Naive B cell (primary cell): Measurements from ENCODE around the gene AGAP1. TPM values are rescaled to one million over a fixed set of nuclear protein-coding genes. Genes with fewer than 3 reads are reported as not detected.
"Not testable (repeated sequence)": the region's sequence is repeated elsewhere in the genome, so short reads cannot be mapped to it uniquely, and the experiment has no call there.

Experiments used
- ATAC-seq, 2 donors: fragments of 150-1000 bp; cut with Tn5 transposase; 2 replicates each; pipeline ENCODE4 v1.10.0; 2021; ENCODE audit warnings: low read depth in 2 of 2, mild to moderate bottlenecking in 2 of 2, moderate library complexity in 2 of 2
- DNase-seq: peaks from one replicate; pipeline ENCODE4 v3.0.0; 2022
- H3K27ac Mint-ChIP-seq, 6 donors: one replicate each; pipeline ENCODE4 v1.8.0; 2020 to 2022; ENCODE audit warnings: mild to moderate bottlenecking in 6 of 6, mixed read lengths in 6 of 6, moderate library complexity in 5 of 6, inconsistent platforms in 2 of 6
- H3K27me3 Mint-ChIP-seq, 3 donors: one replicate each; pipeline ENCODE4 v1.8.0; 2021 to 2022; ENCODE audit warnings: mixed read lengths in 3 of 3, mild to moderate bottlenecking in 1 of 3
- H3K36me3 Mint-ChIP-seq, 2 donors: one replicate each; pipeline ENCODE4 v1.8.0; 2020 to 2022; ENCODE audit warnings: mixed read lengths in 2 of 2, inconsistent platforms in 1 of 2, mild to moderate bottlenecking in 1 of 2
- H3K4me1 Mint-ChIP-seq, 3 donors: one replicate each; pipeline ENCODE4 v1.8.0; 2020 to 2022; ENCODE audit warnings: mixed read lengths in 3 of 3, inconsistent platforms in 1 of 3, mild to moderate bottlenecking in 1 of 3, moderate library complexity in 1 of 3
- H3K4me3 Mint-ChIP-seq, 8 donors: one replicate each; pipeline ENCODE4 v1.8.0; 2020 to 2022; ENCODE audit warnings: mild to moderate bottlenecking in 8 of 8, mixed read lengths in 8 of 8, moderate library complexity in 8 of 8, inconsistent platforms in 2 of 8
- H3K9me3 Mint-ChIP-seq, 7 donors: one replicate each; pipeline ENCODE4 v1.8.0; 2020 to 2022; ENCODE audit warnings: mixed read lengths in 7 of 7, mild to moderate bottlenecking in 5 of 7, inconsistent platforms in 2 of 7, moderate library complexity in 1 of 7
- polyA plus RNA-seq, 6 donors: library from polyadenylated mRNA; unstranded; fragments of 300-500 nt; fragmentation: Illumina TruSeq; gene quantifications; one replicate each; pipeline ENCODE4 v1.2.3, GENCODE V29; 2021; ENCODE audit warnings: low read depth in 6 of 6

Gene AGAP1
- polyA plus RNA-seq, 6 donors from 2014 or later = not detected

DNA sequence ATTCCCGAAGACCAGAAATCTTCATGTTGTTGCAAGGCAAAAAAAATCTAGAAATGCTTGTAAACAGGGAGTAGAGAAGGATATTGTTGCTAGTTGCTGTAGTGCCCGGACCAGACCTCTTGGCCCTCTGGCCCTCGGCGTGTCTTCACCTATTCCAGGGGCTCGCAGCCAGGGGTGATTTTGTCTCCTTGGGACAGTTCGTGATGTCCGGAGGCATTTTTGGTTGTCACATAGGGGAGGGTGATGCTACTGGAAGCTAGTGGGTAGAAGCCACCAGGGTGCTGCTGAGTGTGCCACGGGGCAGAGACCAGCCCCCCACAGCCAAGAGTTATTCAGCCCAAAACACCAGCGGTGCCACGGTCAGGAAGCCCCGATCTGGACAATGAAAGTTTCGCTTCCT is 443.7 kb downstream of the AGAP1 start:
- no peaks in the 10 kb centered on the region for H3K4me1 Mint-ChIP-seq
- DNase-seq (no peak), ATAC-seq (no peak)
- peaks cover 0 to 28% (median 0%) of the 10 kb centered on the region in 3 donors for H3K27me3 Mint-ChIP-seq
- peaks cover 5 to 20% (median 9%) of the 10 kb centered on the region in 7 donors for H3K9me3 Mint-ChIP-seq
- H3K36me3 Mint-ChIP-seq = no peaks in the 10 kb centered on the region
- no peak overlapping the region for H3K4me3 Mint-ChIP-seq
- no peak overlapping the region for H3K27ac Mint-ChIP-seq

DNA sequence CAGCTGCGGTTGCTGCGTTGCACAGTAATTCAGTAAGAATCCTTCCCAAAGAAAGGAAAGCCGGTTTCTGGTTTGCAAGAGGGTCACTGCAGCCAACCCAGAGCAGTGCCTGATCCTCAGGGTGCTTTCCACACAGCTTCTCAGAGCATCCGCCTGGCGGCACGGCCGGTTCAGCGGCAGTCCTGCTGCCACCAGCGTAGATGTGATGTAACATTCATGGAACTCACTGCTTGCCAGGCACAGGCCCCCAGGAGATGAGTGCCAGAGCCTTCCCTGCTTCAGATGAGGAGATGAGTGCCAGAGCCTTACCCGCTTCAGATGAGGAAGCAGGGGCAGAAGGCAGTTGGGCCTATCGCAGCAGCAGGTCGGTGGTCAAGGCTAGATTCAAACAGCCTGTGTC is 444.1 kb downstream of the AGAP1 start:
- Mint-ChIP-seq H3K27ac (no peak overlapping the region), H3K27me3 (peaks cover 0 to 26% (median 0%) of the 10 kb centered on the region in 3 donors), H3K4me3 (no peak overlapping the region), H3K4me1 (no peaks in the 10 kb centered on the region), H3K36me3 (no peaks in the 10 kb centered on the region), H3K9me3 (peaks cover 5 to 20% (median 9%) of the 10 kb centered on the region in 7 donors)
- DNase-seq = no peak
- ATAC-seq = no peak

DNA sequence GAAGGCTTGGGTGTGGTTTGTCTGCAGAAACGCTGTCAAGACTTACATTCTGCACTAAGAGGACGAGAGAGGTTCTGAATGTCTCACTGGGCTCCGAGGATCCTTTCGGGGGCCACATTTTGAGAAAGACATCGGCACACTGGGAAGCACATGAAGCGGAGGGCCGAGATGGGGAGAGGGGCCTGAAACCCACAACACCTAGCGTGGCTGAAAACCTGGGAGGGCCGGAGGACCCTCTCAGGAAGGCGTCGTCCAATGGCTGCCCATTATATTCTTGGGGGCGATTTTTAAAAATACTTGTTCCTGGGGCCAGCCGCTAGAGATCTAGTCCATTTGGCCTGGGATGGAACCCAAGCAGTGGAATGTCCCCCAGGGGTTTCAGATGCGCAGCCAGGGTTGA is 444.8 kb downstream of the AGAP1 start:
- peaks cover 5 to 20% (median 9%) of the 10 kb centered on the region in 7 donors for H3K9me3 Mint-ChIP-seq
- DNase-seq = no peak
- H3K4me1 Mint-ChIP-seq = no peaks in the 10 kb centered on the region
- H3K4me3 Mint-ChIP-seq = no peak overlapping the region
- no peaks in the 10 kb centered on the region for H3K36me3 Mint-ChIP-seq
- peaks cover 0 to 21% (median 0%) of the 10 kb centered on the region in 3 donors for H3K27me3 Mint-ChIP-seq
- no peak overlapping the region for H3K27ac Mint-ChIP-seq
- no peak for ATAC-seq

DNA sequence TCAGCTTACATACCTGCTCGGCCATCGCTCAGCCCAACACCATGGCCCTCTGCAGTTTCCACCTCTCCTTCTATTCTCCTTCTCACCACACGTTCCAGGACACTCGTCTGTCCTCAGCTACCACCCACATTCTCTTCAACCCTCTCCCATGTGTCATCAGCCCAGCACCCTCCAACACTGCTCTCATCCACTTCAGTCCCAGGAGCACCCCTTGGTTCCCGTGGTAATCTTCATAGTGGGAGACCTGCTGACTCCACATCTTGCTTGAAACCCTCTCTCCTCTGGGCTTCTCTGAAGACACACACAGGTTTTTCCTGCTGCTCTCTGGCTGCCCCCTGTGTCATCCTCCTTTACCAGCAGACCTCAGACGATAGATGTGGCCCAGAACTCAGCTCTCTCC is 445.6 kb downstream of the AGAP1 start:
- ATAC-seq (no peak), DNase-seq (no peak)
- H3K4me1 Mint-ChIP-seq = no peaks in the 10 kb centered on the region
- H3K9me3 Mint-ChIP-seq = peaks cover 5 to 20% (median 9%) of the 10 kb centered on the region in 7 donors
- H3K27me3 Mint-ChIP-seq = peaks cover 0 to 21% (median 0%) of the 10 kb centered on the region in 3 donors
- peak overlapping the region in 1 of 8 donors; percentile 54 for H3K4me3 Mint-ChIP-seq
- H3K36me3 Mint-ChIP-seq = no peaks in the 10 kb centered on the region
- no peak overlapping the region for H3K27ac Mint-ChIP-seq

DNA sequence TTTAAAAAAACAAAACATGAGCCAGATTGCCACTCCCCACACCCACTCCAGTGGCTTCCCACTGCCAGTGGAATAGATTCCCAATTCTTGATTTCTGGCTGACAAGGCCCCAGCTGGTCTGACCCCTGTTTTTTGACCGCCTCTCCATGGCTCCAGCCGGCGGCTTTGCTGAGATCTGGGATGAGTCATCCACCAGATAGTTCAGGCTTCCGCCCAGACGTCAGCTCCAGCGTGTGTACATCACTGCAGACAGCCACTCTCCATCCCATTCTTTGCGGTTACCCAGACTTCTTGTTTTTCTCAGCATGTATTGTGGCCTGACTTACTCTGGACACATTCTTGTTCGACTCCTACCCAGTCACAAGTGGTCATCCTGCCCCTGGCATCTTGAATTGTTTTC is 446.5 kb downstream of the AGAP1 start:
- no peak for ATAC-seq
- Mint-ChIP-seq H3K9me3 (peaks cover 5 to 20% (median 9%) of the 10 kb centered on the region in 7 donors), H3K4me3 (no peak overlapping the region), H3K36me3 (no peaks in the 10 kb centered on the region), H3K27me3 (peaks cover 0 to 21% (median 0%) of the 10 kb centered on the region in 3 donors), H3K4me1 (no peaks in the 10 kb centered on the region), H3K27ac (no peak overlapping the region)
- DNase-seq = no peak

DNA sequence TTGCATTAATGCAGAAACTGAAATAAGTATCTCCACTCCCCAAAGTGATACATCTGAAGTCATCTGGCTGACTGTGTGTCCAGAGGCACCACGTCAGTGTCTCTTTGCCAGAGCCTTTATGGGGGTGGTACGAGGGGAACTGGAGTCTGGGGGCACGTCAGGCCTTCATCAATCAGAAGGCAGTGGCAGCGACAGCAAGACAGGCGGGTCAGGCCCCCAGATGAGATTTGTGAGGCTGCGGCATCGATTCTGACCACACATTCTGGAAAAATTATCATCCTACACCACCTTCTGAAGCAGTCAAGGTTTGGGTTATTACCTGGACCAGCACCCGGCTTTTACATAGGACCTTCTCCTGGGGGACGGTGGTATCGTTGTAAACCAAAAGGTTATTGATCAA is 450.7 kb downstream of the AGAP1 start:
- no peak for DNase-seq
- no peak overlapping the region for H3K27ac Mint-ChIP-seq
- H3K36me3 Mint-ChIP-seq = no peaks in the 10 kb centered on the region
- H3K27me3 Mint-ChIP-seq = peaks cover 0 to 23% (median 10%) of the 10 kb centered on the region in 3 donors
- H3K4me1 Mint-ChIP-seq = no peaks in the 10 kb centered on the region
- no peak overlapping the region for H3K4me3 Mint-ChIP-seq
- peaks cover 0 to 11% (median 3%) of the 10 kb centered on the region in 7 donors for H3K9me3 Mint-ChIP-seq
- no peak for ATAC-seq

- no peaks in the 10 kb centered on the region for H3K4me1 Mint-ChIP-seq
- peaks cover 0 to 4% (median 0%) of the 10 kb centered on the region in 7 donors for H3K9me3 Mint-ChIP-seq
- no peak for ATAC-seq
- no peak for DNase-seq
- no peak overlapping the region for H3K4me3 Mint-ChIP-seq
- no peak overlapping the region for H3K27ac Mint-ChIP-seq
- peaks cover 0 to 20% (median 16%) of the 10 kb centered on the region in 3 donors for H3K27me3 Mint-ChIP-seq
- no peaks in the 10 kb centered on the region for H3K36me3 Mint-ChIP-seq
Measured at GRCh38 chr2:235945608-235946140, 451.8 kb downstream of the AGAP1 start.

GRCh38 chr2:235946590-235946989 is 452.7 kb downstream of the AGAP1 start:
- Mint-ChIP-seq H3K36me3 (no peaks in the 10 kb centered on the region), H3K9me3 (peaks cover 0 to 4% (median 0%) of the 10 kb centered on the region in 7 donors), H3K4me1 (no peaks in the 10 kb centered on the region), H3K27ac (no peak overlapping the region), H3K27me3 (peaks cover under 1 to 16% (median 14%) of the 10 kb centered on the region in 3 donors), H3K4me3 (no peak overlapping the region)
- no peak for ATAC-seq
- no peak for DNase-seq

DNA sequence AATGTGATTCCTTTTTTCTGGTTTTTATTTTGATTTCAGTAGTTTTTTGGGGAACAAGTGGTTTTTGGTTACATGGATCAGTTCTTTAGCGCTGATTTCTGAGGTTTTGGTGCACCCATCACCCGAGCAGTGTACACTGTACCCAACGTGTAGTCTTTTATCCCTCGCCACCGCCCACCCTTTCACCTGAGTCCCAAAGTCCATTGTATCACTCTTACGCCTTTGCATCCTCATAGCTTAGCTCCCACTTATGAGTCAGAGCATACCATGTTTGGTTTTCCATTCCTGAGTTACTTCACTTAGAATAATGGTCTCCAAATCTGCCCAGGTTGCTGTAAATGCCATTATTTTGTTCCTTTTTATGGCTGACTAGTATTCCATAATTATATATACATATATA is 453.2 kb downstream of the AGAP1 start:
- H3K36me3 Mint-ChIP-seq, H3K27ac Mint-ChIP-seq, H3K4me1 Mint-ChIP-seq, H3K4me3 Mint-ChIP-seq, DNase-seq, H3K9me3 Mint-ChIP-seq, ATAC-seq: not testable (repeated sequence)
- H3K27me3 Mint-ChIP-seq = peaks cover 5 to 16% (median 10%) of the 10 kb centered on the region in 3 donors

DNA sequence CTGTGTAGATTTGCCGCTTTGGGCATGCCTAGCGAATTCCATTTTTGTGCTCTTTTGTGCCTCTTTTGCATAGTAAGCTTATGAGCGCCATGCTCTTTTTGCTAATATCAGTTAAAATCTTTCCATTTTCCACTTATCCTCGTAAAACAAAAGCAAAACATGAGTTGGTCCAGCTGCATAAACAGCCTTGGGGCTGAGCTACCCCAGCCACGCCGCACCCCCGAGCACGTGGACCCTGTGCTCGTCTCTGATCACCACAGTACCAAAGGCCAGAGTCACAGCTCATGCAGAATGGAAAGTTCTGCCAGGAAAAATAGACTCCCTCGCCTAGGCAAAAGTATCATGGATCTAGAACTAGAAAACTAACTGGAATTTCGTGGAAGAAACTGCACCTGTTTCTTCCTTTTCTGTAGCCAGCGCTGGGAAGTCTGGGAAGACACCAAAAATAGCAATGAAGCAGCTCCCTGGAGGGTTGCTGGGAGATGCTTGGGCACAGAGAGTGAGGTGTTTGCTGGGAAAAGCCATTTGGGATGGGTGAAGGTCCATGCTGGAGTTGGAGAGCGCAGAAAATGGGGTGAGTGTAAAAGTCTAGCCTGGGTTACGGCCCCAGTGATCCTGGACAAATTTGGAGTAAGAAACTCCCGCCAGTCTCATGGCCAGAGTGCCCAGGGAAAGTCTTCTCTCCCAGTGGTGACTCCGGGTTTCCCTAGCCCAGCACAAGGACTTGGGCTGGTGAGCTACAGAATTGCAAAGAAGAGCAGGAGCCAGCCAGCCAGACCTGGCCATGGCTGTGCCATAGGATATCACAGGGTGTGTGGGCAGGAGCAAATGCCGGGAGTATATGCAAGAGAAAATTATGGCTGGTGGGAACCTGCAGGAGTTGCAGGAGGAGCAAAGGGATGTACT is 456.0 kb downstream of the AGAP1 start:
- Mint-ChIP-seq H3K9me3 (peaks cover 0 to 2% (median 0%) of the 10 kb centered on the region in 7 donors), H3K4me1 (no peaks in the 10 kb centered on the region), H3K36me3 (no peaks in the 10 kb centered on the region), H3K4me3 (no peak overlapping the region), H3K27ac (peak overlapping the region in 1 of 6 donors; percentile 90), H3K27me3 (peaks cover 5 to 16% (median 10%) of the 10 kb centered on the region in 3 donors)
- ATAC-seq = no peak
- DNase-seq = no peak

GRCh38 chr2:235950473-235950809 is 456.6 kb downstream of the AGAP1 start:
- Mint-ChIP-seq H3K36me3 (no peaks in the 10 kb centered on the region), H3K27me3 (peaks cover 5 to 16% (median 10%) of the 10 kb centered on the region in 3 donors), H3K4me3 (no peak overlapping the region), H3K4me1 (no peaks in the 10 kb centered on the region), H3K9me3 (peaks cover 0 to 2% (median 0%) of the 10 kb centered on the region in 7 donors), H3K27ac (no peak overlapping the region)
- ATAC-seq (no peak), DNase-seq (no peak)

DNA sequence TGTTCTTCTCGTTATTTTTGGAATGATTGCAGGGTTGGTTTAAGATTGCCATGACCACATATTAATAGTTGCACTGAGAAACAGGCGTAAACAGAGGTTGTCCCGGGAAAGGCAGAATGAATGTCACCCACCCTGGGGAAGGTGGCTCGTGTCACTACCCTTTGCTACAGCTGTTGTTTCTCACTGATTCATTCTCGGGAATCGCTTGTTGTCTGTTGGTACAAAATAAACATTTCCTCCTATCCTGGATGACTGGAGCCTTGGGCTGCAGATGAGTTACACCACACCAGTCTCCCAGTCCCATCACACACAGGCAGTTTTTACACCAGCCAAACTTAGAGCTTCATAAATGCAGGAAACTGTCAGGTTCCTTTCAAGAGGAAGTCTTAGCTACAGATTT is 457.6 kb downstream of the AGAP1 start:
- no peak overlapping the region for H3K27ac Mint-ChIP-seq
- no peak overlapping the region for H3K4me3 Mint-ChIP-seq
- H3K9me3 Mint-ChIP-seq = peaks cover 0 to 2% (median 0%) of the 10 kb centered on the region in 7 donors
- DNase-seq (no peak), ATAC-seq (no peak)
- peaks cover 5 to 16% (median 10%) of the 10 kb centered on the region in 3 donors for H3K27me3 Mint-ChIP-seq
- H3K4me1 Mint-ChIP-seq = no peaks in the 10 kb centered on the region
- H3K36me3 Mint-ChIP-seq = no peaks in the 10 kb centered on the region

GRCh38 chr2:235951982-235952381 is 458.1 kb downstream of the AGAP1 start:
- ATAC-seq = no peak
- H3K9me3 Mint-ChIP-seq = peaks cover 0 to 2% (median 0%) of the 10 kb centered on the region in 7 donors
- peaks cover 5 to 11% (median 10%) of the 10 kb centered on the region in 3 donors for H3K27me3 Mint-ChIP-seq
- no peak for DNase-seq
- H3K36me3 Mint-ChIP-seq = no peaks in the 10 kb centered on the region
- no peak overlapping the region for H3K27ac Mint-ChIP-seq
- no peaks in the 10 kb centered on the region for H3K4me1 Mint-ChIP-seq
- H3K4me3 Mint-ChIP-seq = no peak overlapping the region

- H3K27ac Mint-ChIP-seq = no peak overlapping the region
- no peaks in the 10 kb centered on the region for H3K4me1 Mint-ChIP-seq
- no peak for DNase-seq
- no peak for ATAC-seq
- no peak overlapping the region for H3K4me3 Mint-ChIP-seq
- H3K36me3 Mint-ChIP-seq = no peaks in the 10 kb centered on the region
- H3K27me3 Mint-ChIP-seq = peaks cover 5 to 10% (median 9%) of the 10 kb centered on the region in 3 donors
- H3K9me3 Mint-ChIP-seq = peaks cover 0 to 2% (median 0%) of the 10 kb centered on the region in 7 donors
Measured at GRCh38 chr2:235952714-235953113, 458.9 kb downstream of the AGAP1 start.
